ENCODE data around the gene ARSA.

Gene ARSA

DNA sequence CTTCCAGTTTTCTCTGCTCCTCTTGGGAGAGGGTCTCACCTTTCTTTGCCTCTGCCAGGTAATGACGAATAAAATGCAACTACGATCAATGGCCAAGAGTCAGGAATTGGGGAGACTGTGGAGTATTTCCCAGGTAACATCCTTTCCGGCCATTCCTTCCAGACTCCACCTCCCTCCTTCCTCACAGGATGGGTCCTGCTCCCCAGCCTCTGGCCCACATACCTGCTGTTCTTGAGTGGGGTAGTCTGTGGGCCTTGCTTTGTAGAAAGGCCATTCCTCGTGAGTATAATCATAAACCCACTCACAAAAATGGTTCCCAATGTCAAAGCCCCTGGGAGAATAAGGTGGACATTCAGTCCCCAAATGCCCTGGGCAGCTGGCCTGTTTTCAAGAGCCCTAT is 48.2 kb downstream of the ARSA start:
- H3K9me3 ChIP-seq (ENCODE audit: control insufficient read depth in 1 of 2, low read length in 2 of 2) = no peaks in the 10 kb centered on the region
- no peak overlapping the region for H3K27ac ChIP-seq (ENCODE audit: low read depth, low read length)
- no peak overlapping the region for H3K9ac ChIP-seq (ENCODE audit: low read depth in 1 of 2, low read length in 2 of 2)
- H3K4me3 ChIP-seq (ENCODE audit: low read depth in 1 of 2, low read length in 2 of 2) = no peak overlapping the region
- peaks cover 0 to 22% of the 10 kb centered on the region in 2 donors for H3K36me3 ChIP-seq (ENCODE audit: control insufficient read depth in 1 of 2, insufficient read depth in 2 of 2, low read length in 2 of 2)
- peaks cover 24 to 32% of the 10 kb centered on the region in 2 donors for H3K4me1 ChIP-seq (ENCODE audit: control insufficient read depth in 1 of 2, insufficient read depth in 2 of 2, low read length in 2 of 2)
- H3K27me3 ChIP-seq (ENCODE audit: control insufficient read depth in 1 of 2, insufficient read depth in 2 of 2, low read length in 2 of 2) = no peaks in the 10 kb centered on the region

DNA sequence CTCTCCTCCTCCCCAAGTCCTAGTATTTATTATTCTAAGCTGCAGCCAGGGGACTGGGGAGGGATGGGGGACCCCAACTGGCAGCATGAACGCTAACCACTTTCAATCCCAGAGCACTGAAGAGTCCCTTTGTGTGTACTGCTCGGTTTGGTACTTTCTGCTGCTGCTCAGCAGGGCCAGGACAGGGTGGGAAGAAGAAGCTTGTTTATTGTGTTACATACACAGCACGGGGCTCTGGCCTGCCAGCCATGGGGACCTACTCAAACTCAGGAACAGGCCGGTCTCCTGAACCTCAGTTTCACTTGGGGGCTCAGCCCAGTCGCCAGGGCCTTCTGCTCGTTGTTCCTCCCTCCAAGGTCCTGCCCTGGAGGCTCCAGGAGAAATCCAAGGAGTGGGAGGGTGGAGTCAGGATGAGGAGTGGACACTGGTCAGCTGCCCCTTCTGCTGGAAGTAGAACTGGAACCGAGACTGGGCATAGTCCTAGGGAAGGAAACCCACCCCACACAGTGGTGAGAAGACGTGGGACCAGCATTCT is 49.1 kb downstream of the ARSA start:
- Histone ChIP-seq H3K9ac (ENCODE audit: low read depth in 1 of 2, low read length in 2 of 2) (no peak overlapping the region), H3K4me1 (ENCODE audit: control insufficient read depth in 1 of 2, insufficient read depth in 2 of 2, low read length in 2 of 2) (peaks cover 23 to 30% of the 10 kb centered on the region in 2 donors), H3K9me3 (ENCODE audit: control insufficient read depth in 1 of 2, low read length in 2 of 2) (no peaks in the 10 kb centered on the region), H3K4me3 (ENCODE audit: low read depth in 1 of 2, low read length in 2 of 2) (no peak overlapping the region), H3K36me3 (ENCODE audit: control insufficient read depth in 1 of 2, insufficient read depth in 2 of 2, low read length in 2 of 2) (peaks cover 0 to 22% of the 10 kb centered on the region in 2 donors), H3K27ac (ENCODE audit: low read depth, low read length) (no peak overlapping the region), H3K27me3 (ENCODE audit: control insufficient read depth in 1 of 2, insufficient read depth in 2 of 2, low read length in 2 of 2) (no peaks in the 10 kb centered on the region)

DNA sequence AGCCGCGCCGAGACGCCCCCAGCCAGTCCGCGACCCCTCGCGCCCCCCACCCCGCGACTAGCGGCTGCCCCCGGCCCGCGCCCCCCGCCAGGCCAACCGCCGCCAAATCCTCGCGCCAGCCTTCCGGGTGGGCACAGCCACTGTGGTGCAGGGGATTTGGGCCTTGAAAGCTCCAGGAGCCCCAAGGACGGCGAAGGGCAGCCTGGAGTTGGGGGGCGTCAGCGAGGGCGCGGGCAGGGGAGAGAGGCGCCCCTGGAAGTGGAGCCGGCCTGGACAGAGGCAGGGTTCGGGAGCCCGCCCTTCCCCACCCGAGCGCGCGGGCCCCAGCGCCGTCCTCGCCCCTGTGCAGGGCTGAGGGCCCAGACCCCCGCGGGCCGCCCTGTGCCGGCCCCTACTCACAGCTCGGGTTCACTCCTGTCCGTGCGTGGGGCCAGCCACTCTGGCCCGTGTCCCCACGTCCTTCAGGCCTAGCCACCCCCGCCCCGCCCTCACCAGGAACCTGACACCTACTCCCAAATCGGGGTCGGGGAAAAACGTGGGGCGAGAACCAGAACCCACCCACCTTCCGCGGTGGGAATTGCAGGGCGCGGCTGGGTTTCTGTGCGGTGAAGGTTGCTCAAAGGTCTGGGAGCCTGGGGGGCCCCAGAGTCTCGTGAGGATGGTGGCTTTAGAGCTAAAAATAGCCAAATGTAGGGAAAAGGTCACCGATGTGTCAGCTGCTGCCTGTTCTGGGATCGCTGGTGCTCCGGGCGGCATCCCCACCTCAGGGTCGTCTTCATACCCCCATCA is 49.8 kb downstream of the ARSA start, which contains the start of gene CPT1B:
TSS of gene CPT1B (minus strand) at position 441 of the 789 bp plus-strand sequence. CDS start 512 bp downstream, outside the sequence.
- H3K27ac ChIP-seq (ENCODE audit: low read depth, low read length) = no peak within 1 kb of the TSS
- H3K4me1 ChIP-seq (ENCODE audit: control insufficient read depth in 1 of 2, insufficient read depth in 2 of 2, low read length in 2 of 2) = peaks cover 17 to 24% of the 10 kb centered on the region in 2 donors
- H3K9ac ChIP-seq (ENCODE audit: low read depth in 1 of 2, low read length in 2 of 2) = no peak within 1 kb of the TSS
- no peaks in the 10 kb centered on the region for H3K27me3 ChIP-seq (ENCODE audit: control insufficient read depth in 1 of 2, insufficient read depth in 2 of 2, low read length in 2 of 2)
- H3K9me3 ChIP-seq (ENCODE audit: control insufficient read depth in 1 of 2, low read length in 2 of 2) = no peaks in the 10 kb centered on the region
- H3K4me3 ChIP-seq (ENCODE audit: low read depth in 1 of 2, low read length in 2 of 2) = no peak within 1 kb of the TSS
- peaks cover 0 to 28% of the 10 kb centered on the region in 2 donors for H3K36me3 ChIP-seq (ENCODE audit: control insufficient read depth in 1 of 2, insufficient read depth in 2 of 2, low read length in 2 of 2)

DNA sequence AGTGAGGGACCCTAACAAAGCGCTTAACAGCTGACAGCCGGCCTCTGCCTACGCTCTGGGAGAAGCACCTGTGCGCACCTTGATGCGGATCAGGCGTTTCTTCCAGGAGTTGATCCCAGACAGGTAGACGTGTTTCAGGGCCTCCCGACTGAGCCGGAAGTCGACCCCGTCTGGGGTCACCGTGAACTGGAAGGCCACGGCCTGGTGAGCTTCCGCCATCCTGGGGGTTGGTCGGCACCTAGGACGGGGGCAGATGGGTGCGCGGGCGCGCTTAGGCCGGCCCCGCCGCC is 50.3 kb downstream of the ARSA start:
- no peak overlapping the region for H3K9ac ChIP-seq (ENCODE audit: low read depth in 1 of 2, low read length in 2 of 2)
- H3K4me1 ChIP-seq (ENCODE audit: control insufficient read depth in 1 of 2, insufficient read depth in 2 of 2, low read length in 2 of 2) = peaks cover 17 to 24% of the 10 kb centered on the region in 2 donors
- H3K36me3 ChIP-seq (ENCODE audit: control insufficient read depth in 1 of 2, insufficient read depth in 2 of 2, low read length in 2 of 2) = peaks cover 0 to 29% of the 10 kb centered on the region in 2 donors
- no peaks in the 10 kb centered on the region for H3K9me3 ChIP-seq (ENCODE audit: control insufficient read depth in 1 of 2, low read length in 2 of 2)
- no peak overlapping the region for H3K4me3 ChIP-seq (ENCODE audit: low read depth in 1 of 2, low read length in 2 of 2)
- H3K27ac ChIP-seq (ENCODE audit: low read depth, low read length) = no peak overlapping the region
- no peaks in the 10 kb centered on the region for H3K27me3 ChIP-seq (ENCODE audit: control insufficient read depth in 1 of 2, insufficient read depth in 2 of 2, low read length in 2 of 2)

DNA sequence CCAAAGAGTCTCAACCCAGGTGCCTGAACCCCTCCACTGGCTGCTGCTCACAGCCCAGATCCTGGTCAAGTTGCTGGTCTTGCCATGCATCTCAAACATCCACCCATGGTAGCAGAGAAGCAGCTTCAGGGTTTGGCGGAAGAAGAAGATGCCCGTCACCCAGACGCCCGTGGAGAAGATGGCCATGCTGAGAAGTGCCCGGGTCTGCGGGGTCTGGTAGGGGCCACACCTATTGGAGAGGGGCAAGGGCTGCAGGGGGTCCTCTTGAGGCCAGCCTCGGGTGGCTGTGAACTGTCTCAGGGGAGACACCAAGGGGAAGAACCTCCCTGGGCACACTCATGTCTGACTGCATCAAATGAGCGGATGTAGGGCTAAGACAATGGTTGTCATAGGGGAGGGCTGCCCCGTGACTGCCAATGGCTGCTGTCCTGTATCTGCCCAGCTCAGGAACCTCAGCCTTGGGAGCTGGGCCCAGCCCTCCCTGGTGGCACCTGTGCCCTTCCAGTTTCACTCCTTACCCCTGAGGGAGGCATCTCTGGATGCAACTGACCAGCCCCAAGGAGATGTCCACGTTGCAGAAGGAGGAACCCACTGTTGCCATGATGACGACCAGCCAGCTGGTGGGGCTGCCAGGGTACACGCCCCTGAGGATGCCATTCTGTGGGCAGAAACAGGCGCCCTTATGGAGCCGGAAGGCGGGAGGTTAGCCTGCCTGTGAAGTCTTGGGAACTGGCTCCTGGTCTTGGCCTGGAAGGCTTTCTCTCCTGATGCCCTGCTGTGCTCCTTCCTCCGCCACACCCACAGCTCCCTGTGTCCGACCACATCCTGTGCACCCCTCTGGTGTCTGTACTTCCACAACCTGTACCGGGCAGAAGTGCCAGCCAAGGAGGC is 50.9 kb downstream of the ARSA start:
- H3K36me3 ChIP-seq (ENCODE audit: control insufficient read depth in 1 of 2, insufficient read depth in 2 of 2, low read length in 2 of 2) = peaks cover 0 to 30% of the 10 kb centered on the region in 2 donors
- no peaks in the 10 kb centered on the region for H3K27me3 ChIP-seq (ENCODE audit: control insufficient read depth in 1 of 2, insufficient read depth in 2 of 2, low read length in 2 of 2)
- H3K27ac ChIP-seq (ENCODE audit: low read depth, low read length) = no peak overlapping the region
- H3K9ac ChIP-seq (ENCODE audit: low read depth in 1 of 2, low read length in 2 of 2) = no peak overlapping the region
- H3K4me3 ChIP-seq (ENCODE audit: low read depth in 1 of 2, low read length in 2 of 2) = no peak overlapping the region
- H3K4me1 ChIP-seq (ENCODE audit: control insufficient read depth in 1 of 2, insufficient read depth in 2 of 2, low read length in 2 of 2) = peaks cover 17 to 23% of the 10 kb centered on the region in 2 donors
- no peaks in the 10 kb centered on the region for H3K9me3 ChIP-seq (ENCODE audit: control insufficient read depth in 1 of 2, low read length in 2 of 2)

DNA sequence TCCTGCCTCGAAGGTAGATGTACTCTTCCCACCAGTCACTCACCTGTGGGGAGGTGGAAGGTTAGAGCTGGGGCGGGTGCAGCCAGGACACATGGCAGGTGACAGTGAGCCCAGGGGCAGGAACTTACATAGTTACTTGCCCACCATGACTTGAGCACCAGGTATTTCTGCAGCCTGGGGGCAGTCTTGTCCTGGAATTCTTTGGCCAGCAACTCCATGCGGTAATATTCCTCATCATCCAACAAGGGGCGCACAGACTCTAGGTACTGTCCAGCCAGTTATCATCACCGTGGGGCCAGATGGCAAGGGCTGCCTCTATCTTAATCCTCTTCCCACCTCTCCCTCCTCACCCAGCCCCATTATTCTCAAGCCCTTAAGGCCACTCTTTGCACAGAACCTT is 51.9 kb downstream of the ARSA start:
- Histone ChIP-seq H3K4me1 (ENCODE audit: control insufficient read depth in 1 of 2, insufficient read depth in 2 of 2, low read length in 2 of 2) (peaks cover 9 to 17% of the 10 kb centered on the region in 2 donors), H3K4me3 (ENCODE audit: low read depth in 1 of 2, low read length in 2 of 2) (no peak overlapping the region), H3K27me3 (ENCODE audit: control insufficient read depth in 1 of 2, insufficient read depth in 2 of 2, low read length in 2 of 2) (no peaks in the 10 kb centered on the region), H3K9ac (ENCODE audit: low read depth in 1 of 2, low read length in 2 of 2) (no peak overlapping the region), H3K36me3 (ENCODE audit: control insufficient read depth in 1 of 2, insufficient read depth in 2 of 2, low read length in 2 of 2) (peaks cover 2 to 33% of the 10 kb centered on the region in 2 donors), H3K9me3 (ENCODE audit: control insufficient read depth in 1 of 2, low read length in 2 of 2) (no peaks in the 10 kb centered on the region), H3K27ac (ENCODE audit: low read depth, low read length) (no peak overlapping the region)

DNA sequence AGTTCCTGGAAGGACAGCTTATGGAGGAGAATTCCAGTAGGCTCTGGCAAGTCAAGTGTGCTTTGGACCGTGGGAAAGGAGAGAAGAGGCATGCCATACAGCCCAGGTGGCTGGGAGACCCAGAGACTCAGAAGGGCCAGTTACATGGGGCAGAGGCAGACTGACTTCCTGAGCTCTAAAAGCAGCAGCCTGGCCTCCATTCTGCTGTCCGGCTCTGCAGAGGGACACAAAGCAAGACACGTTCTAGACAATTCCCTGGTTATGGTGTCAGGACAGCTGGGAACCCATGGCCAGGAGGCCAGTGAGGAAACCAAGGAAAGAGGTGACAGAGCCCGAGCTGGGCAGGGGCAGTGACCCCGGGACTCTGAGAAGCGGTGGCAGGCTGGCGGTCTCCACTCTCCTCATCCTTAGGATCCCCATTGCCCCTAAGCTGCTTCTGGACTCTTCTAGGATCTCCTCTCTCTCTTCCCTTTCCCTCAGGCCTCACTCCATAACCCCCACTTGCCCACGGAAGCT is 52.5 kb downstream of the ARSA start:
- H3K9ac ChIP-seq (ENCODE audit: low read depth in 1 of 2, low read length in 2 of 2) = no peak overlapping the region
- H3K27ac ChIP-seq (ENCODE audit: low read depth, low read length) = no peak overlapping the region
- peaks cover 8 to 16% of the 10 kb centered on the region in 2 donors for H3K4me1 ChIP-seq (ENCODE audit: control insufficient read depth in 1 of 2, insufficient read depth in 2 of 2, low read length in 2 of 2)
- no peaks in the 10 kb centered on the region for H3K9me3 ChIP-seq (ENCODE audit: control insufficient read depth in 1 of 2, low read length in 2 of 2)
- peaks cover 5 to 37% of the 10 kb centered on the region in 2 donors for H3K36me3 ChIP-seq (ENCODE audit: control insufficient read depth in 1 of 2, insufficient read depth in 2 of 2, low read length in 2 of 2)
- no peak overlapping the region for H3K4me3 ChIP-seq (ENCODE audit: low read depth in 1 of 2, low read length in 2 of 2)
- no peaks in the 10 kb centered on the region for H3K27me3 ChIP-seq (ENCODE audit: control insufficient read depth in 1 of 2, insufficient read depth in 2 of 2, low read length in 2 of 2)
